Erythroblast (primary cell): Measurements from ENCODE around the gene KIAA0825.
"Not testable (repeated sequence)": the region's sequence is repeated elsewhere in the genome, so short reads cannot be mapped to it uniquely, and the experiment has no call there.

Source experiments
- GATA1 ChIP-seq: IDR thresholded peaks from 2 replicates; pipeline ENCODE4 v1.6.1; 2011; ENCODE audit warnings: low read depth, mild to moderate bottlenecking, control low read depth, low read length, moderate library complexity
- POLR2A ChIP-seq: IDR thresholded peaks from 2 replicates; pipeline ENCODE4 v1.6.1; 2011; ENCODE audit warnings: mild to moderate bottlenecking, low read length

DNA sequence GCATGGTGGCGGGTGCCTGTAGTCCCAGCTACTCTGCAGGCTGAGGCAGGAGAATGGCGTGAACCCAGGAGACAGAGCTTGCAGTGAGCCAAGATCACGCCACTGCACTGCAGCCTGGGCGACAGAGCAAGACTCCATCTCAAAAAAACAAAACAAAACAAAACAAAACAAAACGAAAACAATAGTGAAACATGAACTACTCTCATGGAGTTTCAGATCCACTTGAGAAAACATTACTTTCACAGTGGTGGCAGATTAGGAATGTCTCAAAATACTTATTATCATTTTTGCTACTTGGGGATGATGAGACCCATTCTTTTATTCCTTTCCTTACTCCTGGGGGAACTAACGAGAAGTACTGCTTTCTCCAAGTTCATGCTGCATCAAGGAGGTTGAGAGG is 448.2 kb downstream of the KIAA0825 start:
- TF ChIP-seq POLR2A, GATA1: not testable (repeated sequence)
